GM18505 (cell line): ENCODE results near the gene SUGP2.

Experiments
- ATAC-seq: cut with Tn5 transposase; IDR thresholded peaks from one replicate; pipeline ENCODE4 v1.9.1; 2021; ENCODE audit not compliant: unreplicated experiment
- POLR2A ChIP-seq: IDR thresholded peaks from 4 replicates; pipeline ENCODE4 v1.6.1; 2011; ENCODE audit warnings: borderline replicate concordance; ENCODE audit not compliant: insufficient read depth, insufficient read length; ENCODE audit errors: extremely low read depth

SUGP2 gene

DNA sequence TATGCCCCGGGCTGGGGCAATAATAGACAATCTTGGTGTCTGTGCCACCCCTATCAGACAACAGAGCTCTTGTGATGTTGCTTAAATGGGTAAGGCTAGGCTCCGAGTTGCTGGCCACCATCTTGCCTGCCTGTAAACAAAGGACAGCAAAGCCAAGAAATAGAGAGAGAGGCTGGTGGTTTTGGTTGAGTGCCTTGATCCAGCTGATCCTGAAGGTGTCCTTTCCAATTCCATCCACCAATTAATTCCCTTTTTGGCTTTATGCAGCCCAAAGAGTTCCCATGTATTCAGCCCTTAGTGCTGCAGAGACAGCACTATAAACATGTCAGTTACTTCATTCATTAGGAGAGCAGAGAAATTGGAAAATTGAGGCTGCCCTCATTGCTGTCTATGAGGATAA is 50.6 kb downstream of the SUGP2 start:
- TF ChIP-seq POLR2A: no peak

DNA sequence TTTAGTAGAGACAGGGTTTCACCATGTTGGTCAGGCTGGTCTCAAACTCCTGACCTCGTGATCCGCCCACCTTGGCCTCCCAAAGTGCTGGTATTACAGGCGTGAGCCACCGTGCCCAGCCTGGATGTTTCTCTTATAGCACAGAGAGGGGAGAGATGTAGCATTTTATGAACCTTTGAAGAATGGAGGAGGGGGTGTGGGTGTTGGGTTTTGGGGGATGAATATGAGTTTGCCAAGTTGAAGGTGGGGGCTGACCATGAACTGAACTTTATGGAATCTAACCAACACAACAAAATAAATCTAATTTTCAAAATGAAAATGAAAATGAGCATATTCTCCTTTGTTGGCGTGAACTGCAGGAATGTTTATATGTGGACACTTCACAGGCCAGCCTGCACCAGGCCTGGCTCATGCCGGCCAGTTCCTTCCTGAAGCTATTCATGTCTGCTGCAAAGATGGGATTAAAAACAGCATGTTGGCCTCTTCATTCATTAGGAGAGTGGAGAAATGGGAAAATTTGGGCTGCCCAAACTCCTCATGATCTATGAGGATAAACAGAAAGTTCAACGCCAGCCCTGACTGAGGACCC is 52.8 kb downstream of the SUGP2 start:
- TF ChIP-seq POLR2A: no peak
- no peak for ATAC-seq

More for the DNA sequence above, 50.6 kb downstream of the SUGP2 start:
- ATAC-seq: no peak

GRCh38 chr19:18978616-18979015 is 54.7 kb downstream of the SUGP2 start:
- ATAC-seq: no peak

DNA sequence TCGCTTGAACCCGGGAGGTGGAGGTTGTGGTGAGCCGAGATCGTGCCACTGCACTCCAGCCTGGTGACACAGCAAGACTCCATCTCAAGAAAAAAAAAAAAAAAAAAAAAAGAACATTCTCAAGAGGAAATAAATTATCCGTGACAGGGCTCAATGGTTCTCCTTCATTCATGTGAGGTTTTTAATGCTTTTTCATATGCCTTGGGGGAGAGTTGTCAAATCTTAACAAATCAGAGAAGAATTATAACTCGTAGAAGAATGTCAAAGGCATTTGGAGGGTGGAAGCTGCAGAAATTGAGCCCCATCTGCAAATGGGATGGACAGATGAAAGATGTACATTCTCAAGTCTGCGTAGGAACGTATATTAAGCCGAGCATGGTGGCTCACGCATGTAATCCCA is 57.4 kb downstream of the SUGP2 start:
- TF ChIP-seq POLR2A: no peak
- no peak for ATAC-seq

More at GRCh38 chr19:18978616-18979015, 54.7 kb downstream of the SUGP2 start:
- no peak for TF ChIP-seq POLR2A

DNA sequence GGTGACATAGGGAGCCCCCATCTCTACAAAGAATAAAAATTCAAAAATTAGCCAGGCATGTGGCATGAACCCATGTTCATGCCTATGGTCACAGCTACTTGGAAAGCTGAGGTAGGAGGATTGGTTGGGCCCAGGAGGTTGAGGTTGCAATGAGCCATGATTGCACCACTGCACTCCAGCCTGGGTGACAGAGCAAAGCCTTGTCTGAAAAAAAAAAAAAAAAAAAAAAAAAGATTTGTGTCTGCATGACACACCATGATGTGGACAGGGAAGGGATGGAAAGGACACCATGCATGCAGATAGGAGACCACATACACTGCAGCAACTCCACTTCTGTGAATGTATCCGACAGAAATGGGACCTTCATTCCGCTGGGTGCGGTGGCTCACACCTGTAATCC is 58.3 kb downstream of the SUGP2 start:
- TF ChIP-seq POLR2A: no peak
- ATAC-seq: no peak

- no peak for ATAC-seq
Measured at GRCh38 chr19:18972851-18973250, 60.5 kb downstream of the SUGP2 start.

GRCh38 chr19:18972301-18972811 is 61.0 kb downstream of the SUGP2 start:
- TF ChIP-seq POLR2A: no peak
- no peak for ATAC-seq

More at GRCh38 chr19:18972851-18973250, 60.5 kb downstream of the SUGP2 start:
- no peak for TF ChIP-seq POLR2A

- no peak for ATAC-seq
- TF ChIP-seq POLR2A: no peak
Measured at GRCh38 chr19:18969931-18970659, 63.2 kb downstream of the SUGP2 start.

- TF ChIP-seq POLR2A: no peak
- no peak for ATAC-seq
Measured at GRCh38 chr19:18967358-18968146, 65.8 kb downstream of the SUGP2 start.

DNA sequence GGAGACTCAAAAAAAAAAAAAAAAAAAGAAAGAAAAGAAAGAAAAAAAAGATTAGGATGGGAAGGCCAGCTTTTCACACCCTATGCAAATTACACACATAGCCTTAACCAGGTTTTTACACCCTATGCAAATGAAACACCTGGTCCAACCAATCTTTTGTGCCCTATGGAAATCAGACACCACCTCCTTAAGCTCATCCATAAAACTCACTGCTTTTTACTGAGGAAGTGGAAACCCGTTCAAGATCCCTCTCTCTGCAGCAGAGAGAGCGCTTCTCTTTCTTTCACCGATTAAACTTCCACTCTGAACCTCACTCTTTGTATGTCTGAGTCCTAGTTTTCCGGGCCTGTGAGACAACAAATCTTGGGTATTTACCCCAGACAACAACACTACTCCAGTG is 67.0 kb downstream of the SUGP2 start:
- TF ChIP-seq POLR2A: no peak
- no peak for ATAC-seq

DNA sequence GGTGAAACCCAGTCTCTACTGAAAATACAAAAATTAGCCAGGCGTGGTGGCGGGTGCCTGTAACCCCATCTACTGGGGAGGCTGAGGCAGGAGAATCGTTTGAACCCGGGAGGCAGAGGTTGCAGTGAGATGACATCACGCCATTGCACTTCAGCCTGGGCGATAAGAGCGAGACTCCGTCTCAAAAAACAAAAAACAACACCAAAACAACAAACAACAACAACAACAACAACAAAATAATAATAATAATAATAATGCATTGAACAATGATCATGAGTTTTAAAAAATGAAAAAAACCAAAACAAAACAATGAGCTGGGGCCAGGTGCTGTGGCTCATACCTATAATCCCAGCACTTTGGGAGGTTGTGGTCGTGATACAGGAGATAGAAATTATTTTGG is 69.2 kb downstream of the SUGP2 start:
- TF ChIP-seq POLR2A: no peak

GRCh38 chr19:18961767-18962620 is 71.3 kb downstream of the SUGP2 start:
- no peak for ATAC-seq
- no peak for TF ChIP-seq POLR2A

More for the DNA sequence above, 69.2 kb downstream of the SUGP2 start:
- no peak for ATAC-seq
